GM10847 (cell line): ENCODE measurements around the gene MADCAM1.

Source experiments
- POLR2A ChIP-seq: IDR thresholded peaks from 2 replicates; pipeline ENCODE4 v1.6.1; 2011; ENCODE audit not compliant: insufficient read length; ENCODE audit errors: extremely low read depth

The MADCAM1 gene

DNA sequence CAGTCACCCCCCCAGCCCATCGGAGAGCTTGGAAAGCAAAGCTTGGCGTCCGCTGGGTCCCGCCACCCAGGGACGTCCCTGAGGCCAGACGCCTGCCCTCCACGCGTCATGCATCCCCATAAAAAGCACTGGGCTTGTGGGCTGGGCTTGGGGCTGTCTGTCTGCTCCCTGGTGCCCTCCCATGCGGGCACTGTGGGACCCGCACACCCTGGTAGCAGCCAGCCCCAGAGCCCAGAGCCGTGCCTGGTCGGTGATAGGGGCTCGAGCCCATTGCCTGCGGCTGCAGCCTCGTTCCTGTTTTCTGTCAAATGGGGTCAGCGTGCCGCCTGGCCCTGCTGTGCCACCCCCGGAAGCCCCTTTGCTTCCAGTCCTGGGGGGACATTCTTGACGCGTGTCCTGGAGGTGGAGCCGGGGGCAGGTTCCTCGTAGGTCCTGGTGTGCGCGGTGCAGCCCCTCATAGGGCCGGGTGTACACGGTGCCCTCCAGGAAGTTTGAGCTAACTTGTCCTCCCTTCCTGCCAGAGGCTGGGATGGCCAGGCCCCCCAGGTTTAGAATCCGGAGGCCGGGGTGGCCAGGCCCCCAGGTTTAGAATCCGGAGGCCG, 43.2 kb downstream of the MADCAM1 start:
- TF ChIP-seq POLR2A = no peak

DNA sequence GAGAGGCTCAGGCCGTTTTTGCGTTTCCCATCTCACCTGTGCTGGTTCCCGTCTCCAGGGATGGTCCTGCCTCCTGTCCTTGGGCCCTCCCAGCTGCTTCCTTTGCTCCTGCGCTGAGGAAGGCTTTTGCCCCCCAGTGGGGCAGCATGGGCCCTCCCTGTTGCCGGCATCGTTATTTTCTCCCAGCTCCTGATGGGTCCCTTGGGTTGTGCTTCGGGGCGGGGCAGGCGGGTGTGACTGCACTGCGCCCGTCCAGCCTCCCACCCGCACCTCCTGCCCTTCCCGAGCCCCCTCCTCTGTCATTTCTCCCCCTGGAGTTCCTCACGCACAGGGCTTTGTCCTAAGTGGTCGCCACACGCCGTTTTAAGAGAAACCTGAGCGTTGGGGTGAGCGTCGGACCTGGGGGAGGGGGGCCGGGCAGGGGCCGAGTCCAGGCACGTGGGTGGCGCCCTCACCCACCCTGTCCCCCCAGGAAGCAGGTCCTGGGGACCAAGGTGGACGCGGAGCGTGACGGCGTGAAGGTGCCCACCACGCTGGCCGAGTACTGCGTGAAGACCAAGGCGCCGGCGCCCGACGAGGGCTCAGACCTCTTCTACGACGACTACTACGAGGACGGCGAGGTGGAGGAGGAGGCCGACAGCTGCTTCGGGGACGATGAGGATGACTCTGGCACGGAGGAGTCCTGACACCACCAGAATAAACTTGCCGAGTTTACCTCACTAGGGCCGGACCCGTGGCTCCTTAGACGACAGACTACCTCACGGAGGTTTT, 44.8 kb downstream of the MADCAM1 start:
- TF ChIP-seq POLR2A = no peak

DNA sequence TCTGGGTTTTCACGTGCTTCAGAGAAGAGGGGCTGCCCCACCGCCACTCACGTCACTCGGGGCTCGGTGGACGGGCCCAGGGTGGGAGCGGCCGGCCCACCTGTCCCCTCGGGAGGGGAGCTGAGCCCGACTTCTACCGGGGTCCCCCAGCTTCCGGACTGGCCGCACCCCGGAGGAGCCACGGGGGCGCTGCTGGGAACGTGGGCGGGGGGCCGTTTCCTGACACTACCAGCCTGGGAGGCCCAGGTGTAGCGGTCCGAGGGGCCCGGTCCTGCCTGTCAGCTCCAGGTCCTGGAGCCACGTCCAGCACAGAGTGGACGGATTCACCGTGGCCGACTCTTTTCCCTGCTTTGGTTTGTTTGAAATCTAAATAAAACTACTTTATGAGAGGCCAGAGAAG, 45.4 kb downstream of the MADCAM1 start:
- TF ChIP-seq POLR2A = no peak

DNA sequence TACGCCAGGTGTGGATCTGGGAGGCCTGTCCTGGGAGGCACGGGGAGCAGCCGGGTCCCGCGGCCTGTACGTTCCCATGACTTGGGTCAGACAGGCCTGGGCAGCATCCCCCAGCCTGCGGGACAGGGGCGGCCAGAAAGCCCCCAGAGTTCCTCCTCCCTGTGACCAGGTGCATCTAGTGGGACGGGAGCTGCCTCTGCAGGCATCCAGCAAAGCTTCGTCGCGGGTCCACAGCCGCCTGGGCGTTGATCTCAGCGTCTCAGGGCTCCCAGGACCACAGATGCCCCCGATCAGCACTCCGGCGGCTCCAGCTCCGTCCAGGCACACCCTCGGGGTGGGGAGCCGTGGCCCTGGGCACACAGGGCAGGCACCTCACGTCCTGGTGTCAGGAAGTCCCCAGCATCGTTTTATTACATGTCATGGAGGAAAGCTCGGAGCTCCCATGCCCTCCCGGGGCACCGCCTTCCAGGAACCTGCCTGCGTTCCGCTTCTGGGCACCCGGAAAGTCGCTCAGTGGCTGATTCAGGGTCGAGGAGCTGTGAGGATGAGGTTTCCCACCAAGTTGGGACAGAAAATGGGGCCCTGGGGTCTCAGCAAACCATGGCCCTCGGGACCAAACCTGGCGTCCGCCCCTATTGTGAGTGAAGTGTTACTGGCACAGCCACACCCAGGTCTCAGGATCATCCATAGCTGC, 46.0 kb downstream of the MADCAM1 start:
- no peak for TF ChIP-seq POLR2A

DNA sequence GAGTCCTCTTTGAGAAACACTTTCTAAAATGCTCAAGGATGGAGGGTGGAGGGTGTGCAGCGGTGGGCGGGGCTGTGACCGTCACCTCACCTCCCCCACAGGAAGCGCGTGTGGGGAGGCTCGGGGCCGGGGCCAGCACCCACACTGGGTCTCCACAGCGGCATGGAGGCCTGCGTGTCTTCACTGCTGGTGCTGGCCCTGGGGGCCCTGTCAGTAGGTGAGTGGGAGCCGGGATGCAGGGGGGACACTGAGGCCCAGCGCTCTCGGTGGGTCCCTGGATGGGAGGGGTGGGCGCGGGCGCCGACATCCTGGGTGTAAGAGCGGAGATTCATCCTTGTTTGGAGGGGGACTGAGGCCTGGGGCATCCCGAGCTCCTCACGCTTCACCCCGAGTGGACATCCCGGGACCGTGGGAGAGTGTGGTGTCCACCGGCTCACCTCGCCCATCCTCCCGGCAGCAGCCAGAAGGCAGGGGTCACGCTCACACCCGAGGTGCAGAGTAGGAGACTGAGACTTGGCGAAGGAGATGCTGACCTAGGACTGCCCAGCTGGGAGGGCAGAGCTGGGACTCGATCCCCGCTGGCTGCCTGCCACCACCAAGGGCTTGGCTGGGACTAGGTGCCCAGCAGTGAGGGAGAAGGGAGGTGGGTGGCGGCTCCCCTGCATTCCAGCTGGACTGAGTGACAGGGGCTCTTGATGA, 47.8 kb downstream of the MADCAM1 start, which contains the start of gene GZMM:
Gene GZMM (plus strand): TSS at position 144 of the 699 bp plus-strand sequence. CDS start 19 bp downstream, at position 163.
- TF ChIP-seq POLR2A = no peak

DNA sequence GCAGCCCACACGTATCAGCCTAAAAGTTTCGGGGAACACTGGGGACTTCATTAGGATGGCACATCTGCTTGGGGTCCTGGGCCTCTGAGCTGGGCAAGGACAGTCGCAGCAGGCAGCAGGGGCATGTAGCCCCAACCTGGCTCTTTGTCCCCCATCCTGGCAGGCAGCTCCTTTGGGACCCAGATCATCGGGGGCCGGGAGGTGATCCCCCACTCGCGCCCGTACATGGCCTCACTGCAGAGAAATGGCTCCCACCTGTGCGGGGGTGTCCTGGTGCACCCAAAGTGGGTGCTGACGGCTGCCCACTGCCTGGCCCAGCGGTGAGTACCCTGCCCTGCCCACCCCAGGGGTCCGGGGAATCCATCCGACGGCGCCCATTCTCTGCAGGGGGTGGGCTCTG, 50.8 kb downstream of the MADCAM1 start:
- TF ChIP-seq POLR2A = no peak

DNA sequence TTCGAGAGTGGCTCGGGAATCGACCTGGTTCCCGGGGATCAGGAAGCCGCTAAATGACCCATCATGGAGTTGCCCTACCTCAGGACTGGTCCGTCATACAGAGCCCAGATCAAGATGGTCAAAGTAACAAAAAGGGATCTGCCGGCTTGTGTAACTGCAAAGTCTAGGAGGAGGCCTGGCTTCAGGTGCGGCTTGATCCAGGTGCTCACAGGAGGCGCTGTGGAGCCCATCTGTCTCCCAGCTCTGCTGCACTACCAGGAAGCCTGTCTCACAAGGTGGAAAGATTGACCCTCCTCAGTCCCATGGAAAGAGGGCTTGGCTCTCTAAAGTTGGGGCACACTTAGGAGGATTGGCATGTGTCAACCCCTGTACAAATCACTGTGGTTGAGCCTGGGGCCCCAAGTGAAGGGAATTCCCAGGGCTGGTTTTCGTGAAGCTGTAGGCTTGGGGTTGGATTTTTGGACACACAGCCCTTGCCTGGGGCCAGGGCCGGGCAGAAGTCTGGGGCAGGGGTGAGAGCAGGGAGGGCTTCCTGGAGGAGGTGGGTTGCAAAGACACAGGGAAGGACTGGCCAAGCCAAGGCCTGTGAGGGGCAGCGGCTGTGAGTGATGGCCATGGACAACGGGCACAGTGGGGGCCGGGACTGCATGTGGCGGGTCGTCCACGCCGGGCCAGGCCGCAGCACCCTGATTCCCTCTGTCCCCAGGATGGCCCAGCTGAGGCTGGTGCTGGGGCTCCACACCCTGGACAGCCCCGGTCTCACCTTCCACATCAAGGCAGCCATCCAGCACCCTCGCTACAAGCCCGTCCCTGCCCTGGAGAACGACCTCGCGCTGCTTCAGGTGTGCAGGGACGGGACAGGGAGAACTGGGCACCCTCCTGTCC, 51.8 kb downstream of the MADCAM1 start:
- TF ChIP-seq POLR2A = no peak

DNA sequence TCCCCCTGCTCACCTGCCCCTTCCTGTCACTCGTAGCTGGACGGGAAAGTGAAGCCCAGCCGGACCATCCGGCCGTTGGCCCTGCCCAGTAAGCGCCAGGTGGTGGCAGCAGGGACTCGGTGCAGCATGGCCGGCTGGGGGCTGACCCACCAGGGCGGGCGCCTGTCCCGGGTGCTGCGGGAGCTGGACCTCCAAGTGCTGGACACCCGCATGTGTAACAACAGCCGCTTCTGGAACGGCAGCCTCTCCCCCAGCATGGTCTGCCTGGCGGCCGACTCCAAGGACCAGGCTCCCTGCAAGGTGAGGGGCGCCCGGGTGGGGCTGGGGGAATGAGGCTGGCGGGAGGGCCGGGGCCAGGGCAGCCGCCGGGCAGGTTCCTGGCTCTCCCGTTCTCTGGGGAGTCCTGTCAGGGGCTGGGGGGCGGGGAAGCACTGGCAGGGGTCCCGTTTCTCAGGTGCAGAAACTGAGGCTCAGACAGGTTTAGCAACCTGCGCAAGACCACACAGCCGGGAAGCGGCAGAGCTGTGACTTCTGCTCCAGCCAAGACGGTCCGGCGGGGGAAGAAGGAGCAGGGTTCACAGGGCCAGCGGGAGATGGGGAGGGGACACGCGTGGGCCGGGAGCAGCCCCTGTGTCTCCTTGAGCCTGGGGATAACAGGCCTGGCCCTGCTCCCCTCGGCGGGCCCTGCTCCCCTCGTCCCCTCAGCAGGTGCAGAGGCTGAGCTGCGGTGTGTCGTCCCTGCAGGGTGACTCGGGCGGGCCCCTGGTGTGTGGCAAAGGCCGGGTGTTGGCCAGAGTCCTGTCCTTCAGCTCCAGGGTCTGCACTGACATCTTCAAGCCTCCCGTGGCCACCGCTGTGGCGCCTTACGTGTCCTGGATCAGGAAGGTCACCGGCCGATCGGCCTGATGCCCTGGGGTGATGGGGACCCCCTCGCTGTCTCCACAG, 52.9 kb downstream of the MADCAM1 start:
- TF ChIP-seq POLR2A = no peak

DNA sequence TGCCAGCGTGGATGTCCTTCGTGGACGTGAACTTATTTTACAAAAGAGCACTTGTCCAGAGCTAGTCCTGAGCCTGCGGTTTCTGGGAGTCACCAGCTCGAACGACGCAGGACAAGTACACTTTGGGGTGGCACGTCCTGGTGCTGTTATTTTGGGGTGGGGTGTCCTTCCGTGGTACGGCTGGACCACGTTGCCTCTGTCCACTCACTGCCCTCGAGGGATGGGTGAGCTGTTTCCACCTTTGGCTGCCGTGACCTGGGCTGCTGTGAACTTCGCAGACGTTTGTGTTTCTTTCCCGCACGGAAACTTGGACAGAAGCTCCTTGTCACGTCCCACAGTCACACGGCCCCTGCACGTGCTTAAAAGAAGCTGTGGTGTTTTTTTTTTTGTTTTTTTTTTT, 58.5 kb downstream of the MADCAM1 start:
- no peak for TF ChIP-seq POLR2A
